Activated CD8-positive, alpha-beta T cell treated with anti-CD3 and anti-CD28 coated beads for 36 hours (primary cell): ENCODE data around the gene LAMTOR2. TPM values are rescaled to one million over a fixed set of nuclear protein-coding genes. Genes with fewer than 3 reads are reported as not detected.

Source experiments
- ATAC-seq: fragments of 200-7000 bp; cut with Tn5 transposase; one replicate; pipeline ENCODE4 v1.10.0; 2021; ENCODE audit warnings: mild to moderate bottlenecking, moderate library complexity
- CTCF ChIA-PET: fragments of 350-600 bp; sonication (Branson Sonifier 250); formaldehyde crosslinking; loops from one replicate; lab custom pipeline; 2021; ENCODE audit warnings: antibody characterized with exemption; lab: Charles Lee
- POLR2A ChIA-PET: fragments of 350-600 bp; sonication (Branson Sonifier 250); formaldehyde crosslinking; loops from one replicate; lab custom pipeline; 2021; ENCODE audit warnings: antibody characterized with exemption; lab: Charles Lee
- DNase-seq: peaks from one replicate; pipeline ENCODE4 v3.0.0-alpha.2; 2020
- H3K27ac Mint-ChIP-seq: one replicate; pipeline ENCODE4 v1.8.0; 2021; ENCODE audit warnings: mild to moderate bottlenecking, mixed read lengths
- H3K27me3 Mint-ChIP-seq: one replicate; pipeline ENCODE4 v1.8.0; 2021; ENCODE audit warnings: mixed read lengths
- H3K36me3 Mint-ChIP-seq: one replicate; pipeline ENCODE4 v1.8.0; 2021; ENCODE audit warnings: low read depth, mixed read lengths
- H3K4me1 Mint-ChIP-seq: one replicate; pipeline ENCODE4 v1.8.0; 2021; ENCODE audit warnings: low read depth, mixed read lengths
- H3K4me3 Mint-ChIP-seq: one replicate; pipeline ENCODE4 v1.8.0; 2021; ENCODE audit warnings: mild to moderate bottlenecking, moderate library complexity, mixed read lengths
- H3K9me3 Mint-ChIP-seq: one replicate; pipeline ENCODE4 v1.8.0; 2021; ENCODE audit warnings: mixed read lengths
- intact Hi-C: fragments of 100-400 bp; cut with micrococcal nuclease; formaldehyde crosslinking; loops from one replicate; pipeline ENCODE4 v1.10.0; 2022
- total RNA-seq, 2 experiments: library from RNA; stranded (reverse); gene quantifications; one replicate each; pipeline ENCODE4 v1.2.3, GENCODE V29; 2021
- TF ChIP-seq, protein P1 (sequence below): fragments of 200-600 bp; IDR thresholded peaks from one replicate; pipeline ENCODE4 v1.8.0; 2022; ENCODE audit warnings: antibody characterized with exemption, mild to moderate bottlenecking

LAMTOR2 gene
- total RNA-seq, 2 experiments from 2014 or later: 48.9 to 49.4 TPM

DNA sequence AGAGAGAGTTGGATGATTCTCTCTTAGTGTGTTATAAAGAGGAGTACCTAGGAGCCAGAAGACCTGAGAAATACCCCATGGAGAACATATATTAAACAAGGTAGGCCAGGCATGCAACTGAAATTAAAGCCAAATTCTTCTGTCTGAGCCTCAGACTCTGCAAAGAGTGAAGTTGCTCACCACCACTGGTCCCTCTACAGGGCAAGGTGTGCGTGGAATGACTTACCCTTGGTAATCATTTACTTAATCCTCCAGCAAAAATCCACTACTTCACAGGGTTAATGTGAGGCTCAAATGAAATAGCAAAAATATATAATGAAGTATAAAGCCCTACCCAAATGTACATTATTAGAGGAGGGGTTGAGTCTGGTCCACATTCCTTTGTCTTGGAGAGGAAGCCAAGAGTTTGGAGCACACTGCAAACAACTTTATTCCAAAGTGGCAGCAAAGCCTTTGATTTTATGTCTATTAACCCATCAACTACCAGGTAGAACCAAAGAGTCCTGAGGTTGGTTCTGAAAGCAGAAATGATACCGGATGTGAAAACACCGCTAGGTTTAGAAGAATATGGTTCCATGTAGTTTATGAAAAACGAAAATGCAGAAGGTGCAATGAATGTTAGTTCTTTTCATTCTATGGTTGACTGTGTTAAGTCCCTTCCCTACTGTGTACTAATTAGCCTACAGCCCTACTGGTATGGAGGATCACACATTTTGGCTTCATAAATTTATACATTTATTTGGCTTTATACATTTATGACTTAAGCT lies 42.3 kb upstream of the LAMTOR2 start:
- peaks cover 8% of the 10 kb centered on the region for H3K4me1 Mint-ChIP-seq
- H3K36me3 Mint-ChIP-seq: peaks cover 52% of the 10 kb centered on the region
- ATAC-seq (no peak), DNase-seq (no peak)
- H3K9me3 Mint-ChIP-seq: no peaks in the 10 kb centered on the region
- ChIA-PET CTCF (no interaction called here), POLR2A (interaction anchor here (1.0 kb wide), 1 partner anchor 78 kb away, joined by 3 read pairs; no protein-coding TSS in a partner anchor)
- no peaks in the 10 kb centered on the region for H3K27me3 Mint-ChIP-seq
- intact Hi-C loops: no loop called here
- H3K4me3 Mint-ChIP-seq: no peak overlapping the region
- no peak overlapping the region for H3K27ac Mint-ChIP-seq
- TF ChIP-seq, protein P1, sequence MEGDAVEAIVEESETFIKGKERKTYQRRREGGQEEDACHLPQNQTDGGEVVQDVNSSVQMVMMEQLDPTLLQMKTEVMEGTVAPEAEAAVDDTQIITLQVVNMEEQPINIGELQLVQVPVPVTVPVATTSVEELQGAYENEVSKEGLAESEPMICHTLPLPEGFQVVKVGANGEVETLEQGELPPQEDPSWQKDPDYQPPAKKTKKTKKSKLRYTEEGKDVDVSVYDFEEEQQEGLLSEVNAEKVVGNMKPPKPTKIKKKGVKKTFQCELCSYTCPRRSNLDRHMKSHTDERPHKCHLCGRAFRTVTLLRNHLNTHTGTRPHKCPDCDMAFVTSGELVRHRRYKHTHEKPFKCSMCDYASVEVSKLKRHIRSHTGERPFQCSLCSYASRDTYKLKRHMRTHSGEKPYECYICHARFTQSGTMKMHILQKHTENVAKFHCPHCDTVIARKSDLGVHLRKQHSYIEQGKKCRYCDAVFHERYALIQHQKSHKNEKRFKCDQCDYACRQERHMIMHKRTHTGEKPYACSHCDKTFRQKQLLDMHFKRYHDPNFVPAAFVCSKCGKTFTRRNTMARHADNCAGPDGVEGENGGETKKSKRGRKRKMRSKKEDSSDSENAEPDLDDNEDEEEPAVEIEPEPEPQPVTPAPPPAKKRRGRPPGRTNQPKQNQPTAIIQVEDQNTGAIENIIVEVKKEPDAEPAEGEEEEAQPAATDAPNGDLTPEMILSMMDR: no peak

DNA sequence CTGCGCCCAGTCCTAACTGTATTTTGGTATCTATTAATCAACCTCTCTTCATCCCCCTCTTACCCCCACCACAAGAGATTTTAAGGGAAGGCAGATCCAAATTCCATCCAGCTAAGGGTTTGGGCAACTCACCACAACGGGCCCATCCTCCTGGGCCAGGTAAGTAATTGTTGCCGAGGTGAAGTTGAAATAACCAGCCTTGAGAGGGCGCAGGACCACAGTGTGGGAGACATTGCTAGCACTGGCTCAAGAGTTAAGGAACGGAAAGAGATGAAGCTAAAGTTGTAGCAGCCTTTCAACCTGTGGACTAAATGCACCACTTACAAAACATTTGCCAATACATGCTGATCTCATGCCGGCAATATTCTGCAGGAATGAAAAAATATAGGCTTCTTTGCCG lies 39.8 kb upstream of the LAMTOR2 start:
- POLR2A ChIA-PET: interaction anchor here (1.0 to 2.1 kb wide), 5 partner anchors 10 to 115 kb away, joined by 3 to 7 read pairs (median 3); partner anchors contain the start of gene ARHGEF2
- peaks cover 20% of the 10 kb centered on the region for H3K4me1 Mint-ChIP-seq
- TF ChIP-seq, protein P1: no peak
- no peak overlapping the region for H3K4me3 Mint-ChIP-seq
- DNase-seq: no peak
- no peaks in the 10 kb centered on the region for H3K27me3 Mint-ChIP-seq
- no peak overlapping the region for H3K27ac Mint-ChIP-seq
- H3K9me3 Mint-ChIP-seq: no peaks in the 10 kb centered on the region
- intact Hi-C loops: no loop called here
- CTCF ChIA-PET: interaction anchor here (1.4 kb wide), 1 partner anchor 10 kb away, joined by 4 read pairs; no protein-coding TSS in a partner anchor
- no peak for ATAC-seq
- peaks cover 55% of the 10 kb centered on the region for H3K36me3 Mint-ChIP-seq

DNA sequence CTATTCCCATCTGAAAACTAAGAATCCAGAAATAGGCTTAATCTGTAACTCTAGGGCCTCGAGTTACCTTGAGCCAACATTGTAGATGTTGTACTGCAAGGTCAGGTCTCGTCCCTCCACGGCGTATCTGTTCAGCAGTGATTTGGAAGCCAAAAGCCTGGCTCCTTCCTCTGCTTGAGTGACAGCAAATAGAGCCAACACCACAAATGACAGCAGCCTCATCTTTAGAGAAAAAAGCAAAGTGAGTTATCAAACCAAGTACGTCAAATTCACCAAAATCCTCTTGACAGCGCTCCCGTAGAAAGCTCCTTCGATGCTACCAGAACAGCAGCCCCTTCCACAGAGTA lies 34.7 kb upstream of the LAMTOR2 start:
- ChIA-PET POLR2A (interaction anchor here (0.9 to 2.8 kb wide), 7 partner anchors 10 to 47 kb away, joined by 3 to 17 read pairs (median 4); partner anchors contain the start of gene LAMTOR2), CTCF (interaction anchor here (1.3 to 5.9 kb wide), 3 partner anchors 30 to 46 kb away, joined by 3 to 26 read pairs (median 8); no protein-coding TSS in a partner anchor)
- no peak for ATAC-seq

DNA sequence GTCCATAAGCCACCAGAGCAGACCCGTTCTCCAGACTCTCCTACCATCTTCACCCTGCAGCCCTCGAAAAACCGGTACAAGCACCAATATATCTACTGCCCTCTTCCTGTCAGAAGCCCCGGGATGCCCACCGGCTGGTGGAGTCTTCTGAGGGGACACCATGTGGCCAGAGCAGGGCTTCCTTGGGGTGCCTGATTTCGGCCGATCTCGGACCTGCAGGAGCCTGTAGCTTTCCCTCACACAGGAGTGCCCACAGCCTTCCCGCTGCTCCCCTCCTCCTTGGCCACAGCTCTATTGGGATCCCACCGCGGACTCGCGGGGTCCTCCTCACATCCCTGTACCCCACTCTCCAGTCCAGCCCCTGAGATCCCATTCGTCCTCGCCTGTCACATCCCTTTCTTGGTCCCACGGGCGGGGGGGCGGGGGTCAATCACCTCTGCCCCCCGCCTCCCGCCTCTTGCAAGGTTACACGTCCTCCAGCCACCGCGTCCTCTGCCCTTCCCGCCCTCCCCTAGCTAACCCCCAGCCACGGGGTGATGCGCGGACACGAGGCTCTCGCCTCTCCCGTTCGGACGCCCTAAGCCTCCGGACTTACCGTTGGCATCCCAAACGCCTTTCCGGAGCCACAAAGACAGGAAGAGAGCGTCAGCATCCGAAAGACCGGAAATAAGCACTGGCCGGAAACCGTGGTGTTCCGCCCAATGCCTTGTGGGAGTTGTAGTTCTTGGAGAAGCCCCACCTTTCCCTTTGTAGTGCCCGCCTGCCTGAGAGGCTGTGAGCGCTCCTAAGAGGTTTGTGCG lies 34.1 kb upstream of the LAMTOR2 start, which contains the start of gene SSR2:
Gene SSR2, minus strand, starts transcription at position 659 of the 800 bp plus-strand sequence. CDS start 784 bp downstream, outside the sequence.
- intact Hi-C loops: loop anchor here (2.0 kb wide), 1 partner anchor 34 kb away; the partner anchor contains the start of gene LAMTOR2
- peaks cover 22% of the 10 kb centered on the region for H3K4me1 Mint-ChIP-seq
- peak; percentile 100 for ATAC-seq
- DNase-seq: peak; percentile 92
- TF ChIP-seq, protein P1: no peak
- H3K9me3 Mint-ChIP-seq: no peaks in the 10 kb centered on the region
- H3K27me3 Mint-ChIP-seq: peaks cover 4% of the 10 kb centered on the region
- CTCF ChIA-PET: interaction anchor here (1.3 to 5.9 kb wide), 5 partner anchors 31 to 110 kb away, joined by 3 to 26 read pairs (median 5); no protein-coding TSS in a partner anchor
- peaks cover 28% of the 10 kb centered on the region for H3K36me3 Mint-ChIP-seq
- peak within 1 kb of the TSS; percentile 82 for H3K4me3 Mint-ChIP-seq
- POLR2A ChIA-PET: interaction anchor here (0.7 to 2.8 kb wide), 14 partner anchors 11 to 97 kb away, joined by 3 to 17 read pairs (median 3); partner anchors contain the start of gene LAMTOR2
- peak within 1 kb of the TSS; percentile 94 for H3K27ac Mint-ChIP-seq

More for the DNA sequence above, 34.7 kb upstream of the LAMTOR2 start:
- Mint-ChIP-seq H3K36me3 (peaks cover 29% of the 10 kb centered on the region), H3K4me1 (peaks cover 22% of the 10 kb centered on the region), H3K9me3 (no peaks in the 10 kb centered on the region), H3K27me3 (no peaks in the 10 kb centered on the region), H3K4me3 (peak overlapping the region; percentile 82), H3K27ac (peak overlapping the region; percentile 94)
- TF ChIP-seq, protein P1: no peak
- no peak for DNase-seq
- intact Hi-C loops: loop anchor here (2.0 kb wide), 1 partner anchor 35 kb away; the partner anchor contains the start of gene LAMTOR2
